ENCODE measurements around the gene SYVN1. TPM values are rescaled to one million over a fixed set of nuclear protein-coding genes. Genes with fewer than 3 reads are reported as not detected.
"Not testable (repeated sequence)": the region's sequence is repeated elsewhere in the genome, so short reads cannot be mapped to it uniquely, and the experiment has no call there.

Gene SYVN1
- total and polyA plus RNA-seq, 7 donors: 5.1 to 43.5 (median 17.3) TPM

- peak within 1 kb of the TSS; percentile 80 to 97 (median 92) for H3K4me3 ChIP-seq
- intact Hi-C loops (cut with DNase I): loop anchor here (2.0 kb wide), 2 partner anchors 47 to 71 kb away; partner anchors contain the start of genes SYVN1 and TM7SF2
- TF ChIP-seq CTCF (IDR thresholded peaks at IDR 0.05) (no peak), POLR2AphosphoS5 (IDR thresholded peaks at IDR 0.05) (peak in 1 of 4 donors; percentile 42)
- H3K9me3 ChIP-seq: no peaks in the 10 kb centered on the region
- peak within 1 kb of the TSS; percentile 90 to 96 (median 92) for H3K27ac ChIP-seq
- peaks cover 0 to 24% (median 12%) of the 10 kb centered on the region in 4 donors for H3K36me3 ChIP-seq
- WGBS, 2 donors: 1% methylated on average over 43 of the region's 43 CpGs
- peak; percentile 90 for DNase-seq
- H3K4me1 ChIP-seq: peaks cover 0 to 32% (median 23%) of the 10 kb centered on the region in 4 donors
- H3K27me3 ChIP-seq: no peaks in the 10 kb centered on the region
Observed at GRCh38 chr11:65181569-65182257, 47.4 kb upstream of the SYVN1 start, which contains the start of gene CAPN1. CAPN1 (plus strand) TSS chr11:65181928; CDS start chr11:65182702, 774 bp downstream.

GRCh38 chr11:65180877-65181568 is 46.7 kb upstream of the SYVN1 start:
- WGBS, 2 donors: 0 to 1% methylated on average over 60 of the region's 60 CpGs
- no peaks in the 10 kb centered on the region for H3K27me3 ChIP-seq
- peak overlapping the region; percentile 90 to 96 (median 92) for H3K27ac ChIP-seq
- no peaks in the 10 kb centered on the region for H3K9me3 ChIP-seq
- peaks cover 0 to 17% (median 6%) of the 10 kb centered on the region in 4 donors for H3K36me3 ChIP-seq
- H3K4me3 ChIP-seq: peak overlapping the region; percentile 80 to 97 (median 92)
- TF ChIP-seq EP300 (IDR thresholded peaks at IDR 0.05) (no peak), POLR2A (IDR thresholded peaks at IDR 0.05) (no peak), POLR2AphosphoS5 (IDR thresholded peaks at IDR 0.05) (peak in 1 of 4 donors; percentile 3), CTCF (IDR thresholded peaks at IDR 0.05) (peak; percentile 9 to 51 (median 35))
- peak; percentile 82 for DNase-seq
- peaks cover 0 to 32% (median 23%) of the 10 kb centered on the region in 4 donors for H3K4me1 ChIP-seq
- intact Hi-C loops (cut with DNase I): loop anchor here (2.0 kb wide), 2 partner anchors 46 to 70 kb away; partner anchors contain the start of genes SYVN1 and TM7SF2

GRCh38 chr11:65174571-65175010 is 40.3 kb upstream of the SYVN1 start:
- H3K4me3 ChIP-seq; H3K27ac ChIP-seq; H3K36me3 ChIP-seq; intact Hi-C loops (cut with DNase I); DNase-seq; H3K27me3 ChIP-seq; H3K4me1 ChIP-seq; H3K9me3 ChIP-seq: not testable (repeated sequence)
- WGBS, 2 donors: 28 to 64% methylated on average over 2 of the region's 2 CpGs

GRCh38 chr11:65172600-65172999 is 38.3 kb upstream of the SYVN1 start:
- intact Hi-C loops (cut with DNase I): no loop called here
- Histone ChIP-seq H3K27ac (no peak overlapping the region), H3K4me1 (no peaks in the 10 kb centered on the region), H3K36me3 (no peaks in the 10 kb centered on the region), H3K27me3 (no peaks in the 10 kb centered on the region), H3K9me3 (no peaks in the 10 kb centered on the region), H3K4me3 (no peak overlapping the region)
- TF ChIP-seq EP300 (IDR thresholded peaks at IDR 0.05): no peak
- TF ChIP-seq POLR2AphosphoS5 (IDR thresholded peaks at IDR 0.05): no peak
- no peak for TF ChIP-seq CTCF (IDR thresholded peaks at IDR 0.05)
- no peak for TF ChIP-seq POLR2A (IDR thresholded peaks at IDR 0.05)
- DNase-seq: no peak
- 88 to 91% methylated on average over 10 of the region's 10 CpGs for WGBS, 2 donors

GRCh38 chr11:65170058-65170534 is 35.8 kb upstream of the SYVN1 start, which contains the start of gene SPDYC:
SPDYC (plus strand) TSS chr11:65170233; CDS start chr11:65171358, 1,125 bp downstream.
- no peak for TF ChIP-seq EP300 (IDR thresholded peaks at IDR 0.05)
- no peak for TF ChIP-seq POLR2A (IDR thresholded peaks at IDR 0.05)
- no peak for TF ChIP-seq POLR2AphosphoS5 (IDR thresholded peaks at IDR 0.05)
- TF ChIP-seq CTCF (IDR thresholded peaks at IDR 0.05): no peak
- DNase-seq: no peak
- Histone ChIP-seq H3K27me3 (no peaks in the 10 kb centered on the region), H3K4me3 (no peak within 1 kb of the TSS), H3K36me3 (no peaks in the 10 kb centered on the region), H3K27ac (no peak within 1 kb of the TSS), H3K9me3 (no peaks in the 10 kb centered on the region), H3K4me1 (no peaks in the 10 kb centered on the region)
- intact Hi-C loops (cut with DNase I): no loop called here
- 95% methylated on average over 21 of the region's 21 CpGs for WGBS, 2 donors
